Calu3 (cell line): ENCODE measurements around the gene MNDA. TPM values are rescaled to one million over a fixed set of nuclear protein-coding genes. Genes with fewer than 3 reads are reported as not detected.

Source experiments
- Bru-seq: library from RNA; stranded (reverse); fragments of 400-500 nt; gene quantifications from one replicate; lab custom pipeline; 2021; lab: Mats Ljungman, UMichigan
- BruChase-seq, 2 experiments: library from RNA; stranded (reverse); fragments of 400-500 nt; gene quantifications; one replicate each; lab custom pipeline; 2021; lab: Mats Ljungman, UMichigan
- BruUV-seq: library from RNA; stranded (reverse); fragments of 400-500 nt; replicated peaks from 2 replicates; lab custom pipeline; 2021; lab: Mats Ljungman, UMichigan
- CTCF ChIA-PET: fragments of 300-600 bp; sonication (Branson Sonifier 250); formaldehyde crosslinking; loops from one replicate; lab custom pipeline; 2022; ENCODE audit warnings: antibody characterized with exemption; lab: Charles Lee
- DNase-seq: peaks from one replicate; pipeline ENCODE4 v3.0.0; 2022
- H3K27ac Mint-ChIP-seq: one replicate; pipeline ENCODE4 v1.8.0; 2022; ENCODE audit warnings: mixed read lengths; ENCODE audit not compliant: unreplicated experiment
- H3K27me3 Mint-ChIP-seq: one replicate; pipeline ENCODE4 v1.8.0; 2022; ENCODE audit warnings: mixed read lengths; ENCODE audit not compliant: unreplicated experiment
- H3K36me3 Mint-ChIP-seq: one replicate; pipeline ENCODE4 v1.8.0; 2022; ENCODE audit warnings: mild to moderate bottlenecking, moderate library complexity, mixed read lengths; ENCODE audit not compliant: insufficient read depth, unreplicated experiment
- H3K4me1 Mint-ChIP-seq: one replicate; pipeline ENCODE4 v1.8.0; 2022; ENCODE audit warnings: mild to moderate bottlenecking, low read depth, mixed read lengths; ENCODE audit not compliant: unreplicated experiment
- H3K4me3 Mint-ChIP-seq: one replicate; pipeline ENCODE4 v1.8.0; 2022; ENCODE audit warnings: mild to moderate bottlenecking, low read depth, moderate library complexity, mixed read lengths; ENCODE audit not compliant: unreplicated experiment
- H3K9me3 Mint-ChIP-seq: one replicate; pipeline ENCODE4 v1.8.0; 2022; ENCODE audit warnings: low read depth, mixed read lengths; ENCODE audit not compliant: unreplicated experiment
- intact Hi-C: fragments of 100-400 bp; cut with micrococcal nuclease; formaldehyde crosslinking; loops from one replicate; pipeline ENCODE4 v1.10.0; 2022; ENCODE audit not compliant: unreplicated experiment
- long read RNA-seq: library from polyadenylated mRNA; stranded (forward); transcript quantifications from one replicate; pipeline ENCODE4 v2.0.0, GENCODE V29; 2022
- total RNA-seq: library from RNA; stranded (reverse); gene quantifications from 2 replicates; pipeline ENCODE4 v1.2.3, GENCODE V29; 2022
- TF ChIP-seq, protein P1 (sequence below): fragments of 200-600 bp; IDR thresholded peaks from one replicate; pipeline ENCODE4 v1.8.0; 2022; ENCODE audit warnings: antibody characterized with exemption; ENCODE audit not compliant: unreplicated experiment

Gene MNDA
- total RNA-seq: not detected in 2 replicates
- Bru-seq, nascent RNA: not detected
- percentile 4 among the genes with signal in this experiment for BruChase-seq, experiment 1, labeled RNA remaining after a 6-hour chase
- BruChase-seq, experiment 2, labeled RNA remaining after a 2-hour chase: not detected
- long read RNA-seq: 0 reads

DNA sequence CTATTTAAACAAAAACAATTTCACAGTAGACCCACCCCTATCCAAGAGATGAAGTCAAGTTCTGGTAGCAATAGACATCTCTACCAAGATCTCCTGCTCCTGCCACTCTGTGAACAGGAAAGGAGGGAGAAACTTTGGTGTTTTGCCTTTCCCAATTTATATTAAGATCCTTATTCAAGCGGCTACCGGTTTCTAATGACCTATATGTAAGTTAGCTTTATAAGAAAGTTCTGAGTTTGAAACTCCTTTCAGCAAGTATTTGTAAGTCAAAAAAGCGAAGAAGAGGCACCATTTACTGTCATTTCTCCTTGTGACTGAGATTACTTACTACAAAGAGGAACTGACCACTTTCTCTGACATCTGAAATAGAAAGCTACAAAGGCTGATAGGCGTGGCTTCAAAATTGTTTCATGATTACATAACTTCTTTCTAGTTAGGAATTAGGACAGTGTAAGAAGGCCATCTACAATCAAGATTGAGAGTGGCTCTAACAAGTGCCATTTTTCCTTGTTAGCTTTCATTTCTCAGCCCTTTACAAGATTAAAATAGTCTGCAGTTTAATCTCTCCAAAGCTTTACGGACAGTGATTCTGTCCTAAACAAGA lies at the start of gene MNDA:
Gene MNDA, plus strand, starts transcription at position 448 of the 604 bp plus-strand sequence. CDS start 10,803 bp downstream, outside the sequence.
- TF ChIP-seq, protein P1, sequence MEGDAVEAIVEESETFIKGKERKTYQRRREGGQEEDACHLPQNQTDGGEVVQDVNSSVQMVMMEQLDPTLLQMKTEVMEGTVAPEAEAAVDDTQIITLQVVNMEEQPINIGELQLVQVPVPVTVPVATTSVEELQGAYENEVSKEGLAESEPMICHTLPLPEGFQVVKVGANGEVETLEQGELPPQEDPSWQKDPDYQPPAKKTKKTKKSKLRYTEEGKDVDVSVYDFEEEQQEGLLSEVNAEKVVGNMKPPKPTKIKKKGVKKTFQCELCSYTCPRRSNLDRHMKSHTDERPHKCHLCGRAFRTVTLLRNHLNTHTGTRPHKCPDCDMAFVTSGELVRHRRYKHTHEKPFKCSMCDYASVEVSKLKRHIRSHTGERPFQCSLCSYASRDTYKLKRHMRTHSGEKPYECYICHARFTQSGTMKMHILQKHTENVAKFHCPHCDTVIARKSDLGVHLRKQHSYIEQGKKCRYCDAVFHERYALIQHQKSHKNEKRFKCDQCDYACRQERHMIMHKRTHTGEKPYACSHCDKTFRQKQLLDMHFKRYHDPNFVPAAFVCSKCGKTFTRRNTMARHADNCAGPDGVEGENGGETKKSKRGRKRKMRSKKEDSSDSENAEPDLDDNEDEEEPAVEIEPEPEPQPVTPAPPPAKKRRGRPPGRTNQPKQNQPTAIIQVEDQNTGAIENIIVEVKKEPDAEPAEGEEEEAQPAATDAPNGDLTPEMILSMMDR: no peak
- intact Hi-C loops: no loop called here
- CTCF ChIA-PET: no interaction called here

DNA sequence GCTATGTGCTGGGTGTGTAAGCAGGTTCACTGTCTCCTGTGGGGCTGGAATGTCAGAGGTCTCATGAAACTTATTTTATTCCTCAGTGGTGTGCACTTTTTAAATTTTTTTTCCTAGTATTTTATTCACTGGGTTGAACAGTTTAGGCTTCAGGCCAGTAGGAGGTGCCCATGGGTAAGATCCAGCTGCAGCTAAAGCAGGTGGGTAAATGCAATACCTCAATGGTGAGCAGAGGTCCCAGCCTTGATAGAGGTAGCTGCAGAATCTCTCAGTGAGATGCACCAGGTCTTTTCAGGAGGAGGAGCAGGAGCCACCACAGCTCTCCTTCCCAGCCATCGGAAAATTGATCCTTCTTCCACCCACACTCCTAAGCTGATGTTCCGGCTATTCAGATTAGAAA lies 37.5 kb upstream of the MNDA start:
- H3K4me1 Mint-ChIP-seq: no peaks in the 10 kb centered on the region
- intact Hi-C loops: no loop called here
- H3K27me3 Mint-ChIP-seq: peaks cover 40% of the 10 kb centered on the region
- peaks cover 2% of the 10 kb centered on the region for H3K9me3 Mint-ChIP-seq
- no peak for DNase-seq
- H3K27ac Mint-ChIP-seq: no peak overlapping the region
- no peak overlapping the region for H3K4me3 Mint-ChIP-seq
- no TSS peak for BruUV-seq
- CTCF ChIA-PET: no interaction called here
- no peaks in the 10 kb centered on the region for H3K36me3 Mint-ChIP-seq
- TF ChIP-seq, protein P1: no peak

More for the DNA sequence above, at the start of gene MNDA:
- Mint-ChIP-seq H3K36me3 (no peaks in the 10 kb centered on the region), H3K4me3 (no peak within 1 kb of the TSS), H3K4me1 (no peaks in the 10 kb centered on the region), H3K9me3 (peaks cover 8% of the 10 kb centered on the region), H3K27me3 (no peaks in the 10 kb centered on the region), H3K27ac (no peak within 1 kb of the TSS)
- BruUV-seq: no TSS peak
- no peak for DNase-seq

DNA sequence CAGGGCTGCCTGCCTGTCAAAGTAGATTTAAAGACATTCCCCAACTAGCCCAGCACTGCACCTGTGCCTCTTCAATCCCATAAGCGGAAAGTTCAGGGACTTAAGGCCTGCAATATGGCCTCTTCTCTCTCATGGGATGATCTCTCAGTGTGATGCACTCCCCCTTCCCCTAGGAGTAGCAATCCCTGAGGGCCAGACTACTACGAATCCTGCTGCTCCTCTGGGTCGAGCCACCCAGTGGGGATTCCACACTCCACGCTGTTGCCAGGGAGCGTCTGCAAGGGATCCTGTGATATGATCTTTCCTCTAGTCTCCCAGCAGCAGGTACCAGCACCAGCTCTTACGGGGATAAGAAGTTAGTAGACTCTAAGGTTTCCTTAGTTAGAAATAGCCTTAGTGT lies 36.9 kb upstream of the MNDA start:
- CTCF ChIA-PET: no interaction called here
- TF ChIP-seq, protein P1: no peak
- H3K27me3 Mint-ChIP-seq: peaks cover 40% of the 10 kb centered on the region
- H3K9me3 Mint-ChIP-seq: peaks cover 2% of the 10 kb centered on the region
- DNase-seq: no peak
- H3K4me3 Mint-ChIP-seq: no peak overlapping the region
- no peak overlapping the region for H3K27ac Mint-ChIP-seq
- intact Hi-C loops: no loop called here
- H3K36me3 Mint-ChIP-seq: no peaks in the 10 kb centered on the region
- BruUV-seq: no TSS peak
- no peaks in the 10 kb centered on the region for H3K4me1 Mint-ChIP-seq

DNA sequence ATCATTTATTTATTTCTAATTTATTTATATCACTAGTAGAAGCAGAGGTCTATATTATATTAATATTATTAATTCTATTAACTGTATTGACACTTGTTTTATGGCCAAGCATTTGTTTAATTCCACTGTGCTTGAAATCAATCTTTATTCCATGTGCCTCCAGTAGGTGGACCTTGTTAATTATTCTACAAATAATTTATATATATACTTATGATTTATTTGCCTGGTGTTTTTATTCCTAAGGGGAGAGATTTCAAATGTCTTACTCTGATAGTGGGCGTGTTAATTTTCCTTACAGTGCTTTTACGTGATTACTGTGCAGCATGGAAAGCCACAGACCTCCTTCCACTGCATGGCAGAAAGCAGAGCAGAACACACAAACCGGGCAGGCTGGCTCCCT lies 32.6 kb upstream of the MNDA start:
- TF ChIP-seq, protein P1: peak; percentile 44
- CTCF ChIA-PET: no interaction called here
- H3K27me3 Mint-ChIP-seq: peaks cover 73% of the 10 kb centered on the region

More for the DNA sequence above, 32.6 kb upstream of the MNDA start:
- Mint-ChIP-seq H3K4me1 (no peaks in the 10 kb centered on the region), H3K9me3 (peaks cover 3% of the 10 kb centered on the region), H3K36me3 (no peaks in the 10 kb centered on the region), H3K4me3 (no peak overlapping the region), H3K27ac (no peak overlapping the region)
- no peak for DNase-seq
- intact Hi-C loops: loop anchor here (5.0 kb wide), 2 partner anchors 199 to 274 kb away; no protein-coding TSS in a partner anchor
- no TSS peak for BruUV-seq
